ENCODE results near the gene KSR1.

DNA sequence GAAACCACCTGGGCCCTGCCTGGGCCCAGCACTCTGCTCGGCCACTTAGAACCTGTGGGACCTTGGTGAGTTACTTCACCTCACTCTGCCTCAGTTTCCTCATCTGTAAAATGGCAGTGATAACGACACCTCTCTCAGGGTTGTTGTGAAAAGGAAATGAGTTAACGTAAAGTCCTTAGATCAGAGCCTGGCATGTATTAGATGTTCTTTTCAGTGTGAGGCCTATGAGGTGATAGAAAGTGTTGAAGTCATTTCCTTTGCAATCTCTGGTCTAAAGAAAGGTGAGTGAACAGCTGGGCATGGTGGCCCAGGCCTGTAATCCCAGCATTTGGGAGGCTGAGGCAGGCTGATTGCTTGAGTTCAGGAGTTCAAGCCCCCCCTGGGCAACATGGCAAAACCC lies 123.1 kb downstream of the KSR1 start:
- TF ChIP-seq, protein P1, sequence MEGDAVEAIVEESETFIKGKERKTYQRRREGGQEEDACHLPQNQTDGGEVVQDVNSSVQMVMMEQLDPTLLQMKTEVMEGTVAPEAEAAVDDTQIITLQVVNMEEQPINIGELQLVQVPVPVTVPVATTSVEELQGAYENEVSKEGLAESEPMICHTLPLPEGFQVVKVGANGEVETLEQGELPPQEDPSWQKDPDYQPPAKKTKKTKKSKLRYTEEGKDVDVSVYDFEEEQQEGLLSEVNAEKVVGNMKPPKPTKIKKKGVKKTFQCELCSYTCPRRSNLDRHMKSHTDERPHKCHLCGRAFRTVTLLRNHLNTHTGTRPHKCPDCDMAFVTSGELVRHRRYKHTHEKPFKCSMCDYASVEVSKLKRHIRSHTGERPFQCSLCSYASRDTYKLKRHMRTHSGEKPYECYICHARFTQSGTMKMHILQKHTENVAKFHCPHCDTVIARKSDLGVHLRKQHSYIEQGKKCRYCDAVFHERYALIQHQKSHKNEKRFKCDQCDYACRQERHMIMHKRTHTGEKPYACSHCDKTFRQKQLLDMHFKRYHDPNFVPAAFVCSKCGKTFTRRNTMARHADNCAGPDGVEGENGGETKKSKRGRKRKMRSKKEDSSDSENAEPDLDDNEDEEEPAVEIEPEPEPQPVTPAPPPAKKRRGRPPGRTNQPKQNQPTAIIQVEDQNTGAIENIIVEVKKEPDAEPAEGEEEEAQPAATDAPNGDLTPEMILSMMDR (IDR thresholded peaks at IDR 0.05), result no peak
- TF ChIP-seq ZFX (IDR thresholded peaks at IDR 0.05; ENCODE audit: borderline replicate concordance), result no peak

Measured in 22Rv1 (cell line).